COLO829 (cell line): ENCODE results near the gene HDAC2.
"Not testable (repeated sequence)": the region's sequence is repeated elsewhere in the genome, so short reads cannot be mapped to it uniquely, and the experiment has no call there.

Experiments used
- DNase-seq: peaks from one replicate; pipeline ENCODE4 v3.0.0; 2012; ENCODE audit warnings: low spot score

Gene HDAC2

DNA sequence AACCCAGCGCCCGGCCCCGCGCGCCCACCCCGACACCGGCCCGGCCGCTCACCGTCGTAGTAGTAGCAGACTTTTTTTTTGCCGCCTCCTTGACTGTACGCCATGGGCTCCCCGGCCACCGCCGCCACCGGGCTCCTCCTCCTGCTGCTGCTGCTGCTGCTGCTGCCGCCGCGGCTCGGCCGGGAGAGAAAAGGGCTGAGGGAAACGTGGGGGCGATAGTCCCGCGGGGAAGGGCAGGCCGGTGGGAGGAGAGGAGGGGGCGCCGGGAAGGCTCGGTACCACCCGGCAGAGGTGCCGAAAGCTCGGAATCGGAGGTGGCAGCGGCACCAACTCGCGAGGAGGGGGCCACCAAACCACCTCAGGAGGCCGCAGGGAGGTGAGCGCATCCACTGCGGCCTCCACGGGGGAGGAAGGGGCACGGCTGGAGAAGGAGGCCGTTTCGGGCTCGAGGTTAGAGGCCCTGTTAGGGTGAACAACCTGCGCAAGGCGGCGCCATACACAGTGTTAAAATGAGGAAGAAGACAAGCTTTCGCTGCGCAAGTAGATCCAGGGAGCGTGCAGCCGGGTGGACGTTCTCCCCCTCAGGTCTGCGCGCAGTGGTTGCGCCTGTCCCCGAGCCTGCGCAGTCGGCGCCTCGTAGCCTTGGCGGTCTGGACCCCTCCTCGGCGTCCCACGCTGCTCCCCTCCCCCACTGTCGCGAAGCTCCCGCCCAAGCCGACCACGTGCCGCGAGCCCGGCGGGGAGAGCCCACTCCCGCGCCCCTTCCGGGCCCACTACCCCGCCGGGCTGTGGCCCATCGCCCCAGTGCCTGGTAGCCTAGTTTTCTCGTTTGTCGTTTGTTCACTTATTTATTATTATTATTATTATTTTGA, at the start of gene HDAC2:
Gene HDAC2, minus strand, starts transcription at position 344 of the 872 bp plus-strand sequence. Its CDS starts 240 bp downstream, at position 104.
- peak; percentile 83 for DNase-seq

DNA sequence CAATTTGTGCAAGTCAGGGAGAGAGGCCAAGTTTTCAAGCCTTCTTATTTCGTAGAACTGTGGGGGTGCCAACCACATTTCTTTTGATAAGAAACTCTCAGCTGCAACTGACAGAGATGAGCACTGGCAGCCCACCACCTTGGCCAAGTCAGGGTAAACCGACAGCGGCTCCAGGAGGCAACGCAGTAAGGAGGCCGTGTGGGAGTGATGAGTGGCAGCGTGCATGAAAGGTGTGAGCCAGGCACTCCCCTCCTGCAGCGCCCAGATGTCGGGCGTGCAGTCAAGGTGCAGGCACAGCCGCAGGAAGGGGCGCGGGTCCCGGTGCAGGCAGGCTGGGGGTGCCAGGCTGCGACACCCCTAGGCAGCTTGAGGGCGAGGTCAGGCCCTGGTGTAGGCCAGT, 49.2 kb upstream of the HDAC2 start:
- no peak for DNase-seq

DNA sequence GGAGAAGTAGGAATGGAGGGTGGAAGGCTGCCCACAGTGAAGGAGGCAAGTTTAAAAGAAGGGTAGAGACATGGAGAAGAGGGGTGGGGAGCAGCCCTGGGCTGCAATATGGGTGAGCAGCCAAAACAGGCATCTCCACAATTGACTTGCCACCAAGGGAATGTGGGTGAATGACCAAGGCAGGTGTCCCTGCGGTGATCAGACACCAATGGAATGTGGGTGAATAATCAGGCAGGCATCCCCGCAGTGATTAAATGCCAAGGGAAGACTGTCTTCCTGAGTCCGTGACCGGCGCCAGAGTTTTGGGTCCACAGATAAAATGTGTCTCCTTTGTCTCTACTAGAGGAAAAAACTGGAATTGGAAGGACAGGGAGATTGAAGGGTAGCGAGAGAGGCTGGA, 46.2 kb upstream of the HDAC2 start:
- not testable (repeated sequence) for DNase-seq

DNA sequence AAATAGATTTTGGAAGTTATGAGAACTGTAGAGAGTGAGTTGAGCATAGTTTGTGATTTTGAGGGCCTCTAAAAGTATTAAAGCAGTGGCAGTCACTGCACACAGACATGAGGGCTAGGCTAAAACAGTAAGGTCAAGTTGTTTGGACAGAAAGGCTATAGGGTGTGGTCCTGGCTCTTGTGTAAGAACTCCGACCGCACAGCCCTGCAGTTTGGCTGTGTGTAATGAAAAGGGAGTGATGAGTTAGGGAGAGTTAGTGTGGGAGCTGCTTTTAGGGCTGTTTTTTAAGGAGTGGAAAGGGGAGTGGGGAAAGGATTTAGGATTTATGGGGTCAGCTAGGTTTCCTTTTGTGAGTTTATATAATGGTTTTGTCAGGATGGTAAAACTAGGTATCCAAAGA, 43.2 kb upstream of the HDAC2 start:
- DNase-seq: not testable (repeated sequence)

DNA sequence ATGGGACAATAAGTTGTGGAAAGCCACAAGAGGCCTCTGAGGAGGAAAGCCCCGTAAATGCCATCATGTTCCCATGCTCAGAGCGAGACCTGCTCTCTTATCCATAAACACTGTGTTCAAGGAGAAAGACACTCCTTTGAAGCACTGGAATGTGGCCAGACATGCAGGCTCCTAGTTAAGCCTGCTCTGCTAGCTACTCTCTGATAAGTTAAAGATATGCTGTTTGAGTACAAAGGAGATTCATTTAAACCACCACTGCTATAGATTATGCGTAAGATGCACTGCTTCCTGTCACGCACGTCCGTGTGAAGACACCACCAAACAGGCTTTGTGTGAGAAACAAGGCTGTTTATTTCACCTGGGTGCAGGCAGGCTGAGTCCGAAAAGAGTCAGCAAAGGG, 40.5 kb upstream of the HDAC2 start:
- DNase-seq: not testable (repeated sequence)

DNA sequence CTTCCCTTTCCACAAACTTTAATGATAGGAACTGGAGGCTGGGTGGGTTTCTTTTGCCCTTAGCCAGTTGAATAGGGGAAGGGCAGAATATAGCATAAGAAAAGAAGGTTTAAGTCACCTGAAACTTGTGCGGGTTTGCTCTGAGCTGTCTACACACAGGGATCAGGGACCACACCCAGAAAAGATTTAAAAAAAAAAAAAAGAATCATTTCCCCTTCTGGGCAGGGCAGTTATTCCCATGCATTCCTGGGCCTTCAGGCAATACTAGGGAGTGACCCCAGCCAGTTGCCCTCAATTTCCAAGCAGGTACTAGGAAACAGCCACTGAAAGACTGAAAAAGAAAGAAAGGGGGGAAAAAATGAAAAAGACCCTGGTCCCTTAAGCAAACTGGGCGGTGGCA, 39.6 kb upstream of the HDAC2 start:
- no peak for DNase-seq

DNA sequence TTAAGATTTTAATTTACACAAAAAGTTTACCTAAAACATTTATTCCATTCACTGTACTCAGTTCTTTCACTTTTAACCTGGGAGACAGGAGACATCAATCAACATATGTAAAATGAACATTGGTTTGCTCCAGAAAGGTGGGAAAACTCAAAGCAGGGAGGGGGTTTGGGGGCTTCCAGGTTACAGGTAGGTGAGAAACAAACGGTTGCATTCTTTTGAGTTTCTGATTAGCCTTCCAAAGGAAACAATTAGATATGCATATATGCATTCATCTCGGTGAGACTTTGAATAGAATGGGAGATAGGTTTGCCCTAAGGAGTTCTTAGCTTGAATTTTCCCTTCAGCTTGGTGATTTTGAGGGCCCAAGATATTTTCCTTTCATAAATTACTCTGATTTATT, 38.2 kb upstream of the HDAC2 start:
- DNase-seq: no peak

DNA sequence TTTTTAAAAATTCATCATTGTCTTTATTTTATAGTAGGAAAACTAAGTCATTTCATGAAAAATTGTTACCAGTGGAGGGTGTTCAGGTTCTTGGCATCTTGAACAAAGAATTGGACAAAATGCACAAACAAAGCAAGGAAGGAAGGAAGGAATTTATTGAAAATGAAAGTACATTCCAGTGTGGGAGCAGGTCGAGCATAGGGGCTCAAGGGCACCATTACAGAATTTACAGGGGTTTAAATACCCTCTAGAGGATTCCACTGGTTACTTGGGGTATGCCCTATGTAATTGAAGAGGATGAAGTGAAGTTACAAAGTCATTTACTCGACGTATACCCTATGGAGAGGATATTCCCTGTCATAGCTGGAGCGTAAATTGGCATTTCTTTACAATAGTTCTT, 37.4 kb upstream of the HDAC2 start:
- no peak for DNase-seq

DNA sequence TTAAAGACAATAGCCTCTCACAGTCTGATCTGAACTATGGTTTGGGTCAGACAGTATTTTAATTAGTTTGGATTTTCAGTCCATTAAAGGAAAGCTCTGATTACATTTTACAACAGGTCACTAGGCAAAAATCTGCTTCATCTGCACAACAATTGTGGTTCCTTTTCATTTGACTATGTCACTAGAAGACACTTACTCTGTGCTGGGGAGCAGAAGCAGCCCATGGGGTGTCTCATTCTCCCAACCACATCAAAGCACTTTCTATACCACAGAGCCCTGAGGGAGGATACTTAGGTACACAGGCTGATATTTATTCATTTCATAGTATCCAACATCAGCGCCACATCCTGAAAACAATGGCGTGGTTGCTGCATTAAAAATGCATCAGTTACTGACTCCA, 36.6 kb upstream of the HDAC2 start:
- DNase-seq: no peak

DNA sequence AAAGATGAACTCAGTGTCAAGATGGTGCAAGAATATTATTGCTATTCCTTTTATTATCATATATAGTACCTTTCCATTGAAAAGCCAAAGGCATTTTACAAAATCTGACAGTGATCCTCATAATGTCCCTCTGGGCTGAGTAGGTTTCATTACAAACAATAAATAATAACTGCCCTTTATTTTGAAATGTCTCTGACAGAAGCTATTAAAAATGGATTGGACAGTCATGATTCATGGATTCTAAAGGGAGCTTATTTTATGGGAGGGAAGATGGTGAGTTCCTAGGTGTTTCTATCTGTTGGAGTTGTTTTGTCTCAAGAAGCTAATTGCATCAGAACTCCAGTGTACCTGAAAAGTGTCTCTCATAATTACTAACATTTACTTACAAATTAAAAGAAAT, 30.4 kb upstream of the HDAC2 start:
- no peak for DNase-seq

DNA sequence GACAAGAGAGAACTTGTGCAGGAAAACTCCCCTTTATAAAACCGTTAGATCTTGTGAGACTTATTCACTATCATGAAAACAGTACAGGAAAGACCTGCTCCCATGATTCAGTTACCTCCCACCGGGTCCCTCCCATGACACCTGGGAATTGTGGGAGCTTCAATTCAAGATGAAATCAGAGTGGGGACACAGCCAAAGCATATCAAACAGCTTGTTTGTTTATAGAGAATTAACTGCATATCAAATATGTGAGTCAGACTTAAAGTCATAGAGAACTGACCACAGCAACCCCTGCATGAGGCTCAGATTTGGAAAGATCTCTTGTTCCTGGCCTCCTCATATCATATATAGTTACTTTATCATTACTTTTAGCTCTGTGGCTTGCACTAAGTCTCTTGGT, 29.1 kb upstream of the HDAC2 start:
- no peak for DNase-seq

DNA sequence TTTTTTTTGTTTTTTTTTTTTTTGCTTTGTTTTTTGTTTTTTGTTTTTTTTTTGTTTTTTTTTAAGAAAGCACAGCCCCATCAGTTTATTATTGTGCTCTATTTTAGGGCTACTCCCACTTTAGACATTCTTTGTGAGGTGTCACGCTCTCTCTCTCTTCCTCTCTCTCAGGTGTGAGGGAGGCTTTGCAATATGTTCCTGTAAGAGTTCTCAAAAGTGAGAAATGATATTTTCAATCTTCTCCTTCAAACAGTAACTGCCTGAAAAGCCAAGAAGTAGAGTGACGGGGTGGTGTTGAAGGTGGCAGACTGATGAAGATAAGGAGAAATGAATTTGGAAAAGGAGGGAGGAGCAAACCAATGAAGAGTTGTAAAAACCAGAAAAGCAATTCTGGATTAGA, 28.3 kb upstream of the HDAC2 start:
- DNase-seq: no peak

DNA sequence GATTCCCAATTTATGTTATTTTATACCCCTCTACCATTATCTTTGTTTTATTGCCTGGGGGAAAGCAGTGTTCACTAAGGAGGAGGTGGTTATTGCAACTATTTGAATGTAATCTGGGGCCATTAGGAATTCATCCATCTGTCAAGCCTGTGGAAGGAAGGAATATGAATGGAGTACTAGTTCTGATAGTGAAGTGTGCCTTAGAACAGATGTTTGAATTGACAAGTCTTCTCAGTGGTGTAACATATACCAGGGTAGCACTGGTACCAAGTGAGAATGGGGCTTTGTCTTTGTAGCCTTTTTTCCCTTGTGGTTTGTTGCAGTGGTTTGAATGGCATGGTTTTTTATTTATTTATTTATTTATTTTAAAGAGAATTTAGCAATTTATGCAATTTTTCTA, 27.9 kb upstream of the HDAC2 start:
- no peak for DNase-seq

DNA sequence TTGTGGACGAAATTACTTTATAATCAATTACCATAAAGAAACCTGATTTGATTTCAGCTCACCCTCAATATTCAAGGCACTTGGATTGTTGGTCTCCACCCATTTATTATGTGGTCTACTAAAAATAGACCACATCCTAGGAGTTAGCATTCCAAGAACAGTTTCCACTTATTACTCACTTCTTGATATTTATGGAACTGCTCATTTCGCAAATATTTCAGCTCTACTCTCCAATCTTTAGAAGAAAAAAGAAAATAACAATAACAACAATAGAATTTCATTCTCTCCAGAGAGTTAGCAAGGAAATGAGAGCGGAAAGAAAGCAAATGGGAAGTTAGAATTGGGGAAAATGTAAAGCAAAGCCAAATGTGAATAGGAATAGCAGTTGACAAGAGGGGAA, 26.2 kb upstream of the HDAC2 start:
- peak; percentile 18 for DNase-seq

DNA sequence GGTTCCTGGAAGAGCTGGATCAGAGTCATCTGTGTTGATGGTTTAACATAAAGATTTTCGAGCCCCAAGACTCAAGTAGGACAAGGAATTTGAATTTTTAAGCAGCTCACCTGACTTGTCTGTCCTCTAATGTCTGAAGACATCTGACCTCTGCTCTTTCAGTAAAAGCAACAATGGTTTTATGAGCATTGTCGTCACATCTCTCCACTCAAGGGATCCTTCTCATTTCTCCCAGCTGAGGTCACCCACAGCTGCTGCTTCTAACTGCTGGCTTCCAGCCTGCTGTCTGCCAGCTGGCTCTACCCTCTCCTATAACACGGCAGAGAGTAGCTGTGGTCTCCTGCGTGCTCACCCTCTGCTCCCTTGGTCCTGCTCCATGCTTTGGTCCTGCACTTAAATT, 24.7 kb upstream of the HDAC2 start:
- no peak for DNase-seq

DNA sequence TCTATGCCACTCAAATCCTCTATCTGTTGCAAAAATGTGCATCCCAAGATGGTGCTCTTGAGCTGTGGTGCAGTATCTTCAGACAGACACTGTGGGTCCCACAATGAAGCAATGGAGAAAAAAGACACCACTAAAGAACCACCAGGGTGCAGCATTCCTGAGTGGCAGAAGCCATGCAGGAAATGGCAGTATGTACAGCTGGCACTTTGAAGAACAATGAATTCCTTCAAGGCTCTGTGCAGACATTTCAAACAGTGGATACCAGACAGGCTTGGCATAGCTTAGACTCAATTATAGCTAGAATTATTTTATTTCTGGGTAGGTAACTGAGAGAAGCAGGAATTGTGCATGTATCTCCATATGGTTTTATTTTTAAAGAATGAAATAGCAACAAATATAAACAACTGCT, 24.0 kb upstream of the HDAC2 start:
- DNase-seq: peak; percentile 80

DNA sequence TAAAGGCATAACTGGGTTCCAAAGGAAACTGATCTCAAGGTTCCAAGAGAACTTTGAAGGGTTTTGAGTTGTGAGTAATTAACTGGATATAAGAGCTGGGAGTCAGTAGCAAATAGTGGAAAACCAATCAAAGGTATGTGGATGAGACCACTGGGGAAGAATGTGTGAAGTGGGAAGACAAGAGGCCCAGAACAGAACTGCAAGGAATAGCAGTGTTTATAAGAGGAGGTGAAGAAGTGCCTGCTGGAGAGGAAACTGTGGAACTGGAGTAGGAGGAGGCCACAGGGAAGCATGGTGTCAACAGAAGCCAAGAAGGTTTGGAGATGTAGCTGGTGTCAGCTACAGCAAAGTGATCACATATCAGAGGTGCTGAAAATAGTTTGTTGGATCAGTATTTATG, 18.7 kb upstream of the HDAC2 start:
- DNase-seq: no peak

DNA sequence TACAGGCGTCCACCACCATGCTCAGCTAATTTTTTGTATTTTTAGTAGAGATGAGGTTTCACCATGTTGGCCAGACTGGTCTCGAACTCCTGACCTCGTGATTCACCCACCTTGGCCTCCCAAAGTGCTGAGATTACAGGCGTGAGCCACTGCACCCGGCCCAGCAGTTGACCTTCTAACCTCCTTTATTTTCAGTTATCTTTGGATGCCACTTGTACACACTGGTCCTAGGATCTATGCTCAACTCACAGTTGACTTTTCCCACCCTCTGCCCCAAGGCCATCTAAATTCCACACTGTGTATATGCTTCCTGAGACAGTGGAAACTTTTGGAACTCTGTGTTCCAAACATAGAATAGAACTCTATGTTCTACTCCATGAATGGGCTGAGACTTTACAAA, 11.7 kb upstream of the HDAC2 start:
- DNase-seq: not testable (repeated sequence)

DNA sequence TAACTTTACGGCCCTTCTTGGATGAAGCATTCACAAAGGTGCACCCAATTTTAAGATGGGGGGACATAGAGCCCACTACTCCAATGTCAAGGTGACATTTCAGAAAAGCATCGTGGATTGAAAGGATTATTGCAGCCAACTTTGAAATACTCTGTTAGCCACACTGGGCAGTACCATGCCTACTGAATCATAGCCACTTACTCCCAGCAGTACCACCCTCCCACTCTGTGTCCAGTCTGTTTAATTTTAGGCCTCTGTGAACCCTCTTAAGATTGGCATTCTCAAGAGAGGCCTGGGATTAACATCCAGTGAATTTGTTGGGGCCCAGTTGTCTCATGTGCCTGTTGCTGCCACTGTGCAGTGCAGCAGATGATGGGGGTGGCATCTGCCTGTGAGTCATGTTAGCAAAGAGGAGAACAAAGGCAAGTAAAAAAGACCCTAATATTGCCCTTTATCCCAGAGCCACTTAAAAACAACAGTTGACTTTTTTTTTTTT, 11.2 kb upstream of the HDAC2 start:
- DNase-seq: no peak

DNA sequence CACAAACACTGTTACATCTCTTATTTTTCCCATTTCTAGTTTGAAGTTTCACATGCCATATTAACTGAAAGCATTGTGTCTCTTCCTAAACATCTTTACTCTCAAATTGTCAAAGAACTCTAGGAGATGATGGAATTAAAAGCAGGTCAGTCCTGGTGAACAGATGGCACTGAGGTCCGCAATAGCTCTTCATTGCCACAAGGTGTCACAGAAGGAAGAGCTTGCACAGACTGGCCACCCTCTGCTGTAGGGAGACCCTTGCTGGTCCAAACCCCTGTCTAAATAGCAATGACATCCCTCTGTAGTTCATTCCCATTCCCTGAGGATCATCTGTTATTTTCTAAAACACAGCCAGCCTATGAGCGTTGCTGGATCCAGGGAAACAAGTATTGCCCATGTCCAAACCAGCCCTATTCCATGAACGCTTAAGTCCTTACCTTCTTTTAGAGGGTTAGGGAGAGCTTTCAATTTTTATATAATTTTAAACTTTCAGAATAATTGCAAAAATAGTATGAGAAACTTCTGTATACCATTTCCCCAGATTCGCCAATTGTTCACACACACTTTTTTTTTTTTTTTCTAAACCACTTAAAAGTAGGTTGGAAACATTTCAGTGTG, 10.1 kb upstream of the HDAC2 start:
- peak; percentile 37 for DNase-seq

DNA sequence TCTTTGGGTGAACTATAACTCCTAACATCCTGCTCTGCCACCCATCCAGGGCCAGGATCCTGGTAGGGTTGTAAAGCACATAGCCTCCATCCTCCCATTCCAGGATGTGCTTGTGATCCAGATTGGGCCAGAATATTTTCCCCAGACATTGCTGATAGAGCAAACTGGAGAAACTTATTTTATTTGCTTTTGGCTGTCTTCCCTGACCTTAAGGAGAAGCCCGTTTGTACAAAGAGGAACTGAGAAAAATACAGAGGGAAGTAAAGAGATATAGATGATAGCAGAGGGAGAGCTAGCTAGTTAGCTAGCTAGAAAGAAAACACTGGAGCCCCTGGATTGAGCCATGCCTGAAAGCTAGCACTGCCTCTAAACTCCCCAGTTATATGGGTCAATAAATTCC, 9.0 kb upstream of the HDAC2 start:
- DNase-seq: no peak

DNA sequence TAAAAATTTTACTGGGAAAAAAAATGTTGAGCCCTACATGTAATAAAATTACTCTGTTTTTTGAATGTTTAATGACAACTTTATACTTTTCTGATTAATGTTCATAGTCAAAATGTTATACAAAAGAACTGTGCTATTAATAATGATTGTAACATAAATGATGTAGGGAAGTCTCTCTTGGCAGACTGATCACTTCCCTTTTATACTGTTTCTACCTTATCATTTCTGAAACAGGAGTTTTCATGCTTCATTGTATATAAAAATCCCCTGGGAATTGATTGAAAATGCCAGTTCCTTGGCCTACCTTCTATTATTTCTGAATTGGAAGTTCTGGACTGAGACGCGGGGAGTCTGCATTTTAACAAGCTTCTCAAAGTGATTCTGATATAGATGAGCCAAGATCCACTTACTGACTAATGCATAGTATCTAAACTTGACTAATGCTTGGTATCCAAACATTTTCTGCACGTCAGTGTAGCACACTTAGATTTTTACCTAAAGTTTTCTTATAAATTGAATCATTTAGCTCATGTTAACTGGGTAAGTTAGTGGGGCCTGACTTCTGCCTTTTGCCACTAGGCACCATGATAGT, 7.2 kb upstream of the HDAC2 start:
- DNase-seq: no peak

DNA sequence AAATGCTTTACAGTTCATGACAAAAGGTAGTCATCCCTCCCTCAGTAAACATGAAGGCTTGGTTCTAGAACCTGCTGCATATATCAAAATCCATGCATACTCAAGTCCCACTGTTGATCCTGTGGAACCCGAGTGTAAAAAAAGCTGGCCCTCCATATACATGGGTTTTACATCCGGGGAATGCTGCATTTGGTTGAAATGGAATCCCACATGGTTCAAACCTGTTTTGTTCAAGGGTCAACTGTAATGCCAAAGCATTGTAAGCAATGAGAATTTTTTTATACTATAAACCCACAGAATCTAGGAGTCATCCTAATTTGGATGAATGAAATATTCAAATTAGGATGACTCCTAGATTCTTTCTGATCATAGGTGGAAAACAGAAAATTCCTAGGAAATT, 5.9 kb upstream of the HDAC2 start:
- DNase-seq: no peak
